KMS-11 (cell line): Measurements from ENCODE around the gene PFKFB1.

Source experiments
- H2AFZ ChIP-seq: fragments of 200-600 bp; sonication (generic); 2 replicates; pipeline ENCODE4 v1.6.1; 2016; ENCODE audit warnings: antibody characterized with exemption, mixed run types, low read depth
- H3K27ac ChIP-seq: fragments of 200-600 bp; sonication (generic); 2 replicates; pipeline ENCODE4 v1.6.1; 2016; ENCODE audit warnings: mild to moderate bottlenecking, mixed run types
- H3K27me3 ChIP-seq: fragments of 200-600 bp; sonication (generic); 2 replicates; pipeline ENCODE4 v1.6.1; 2017; ENCODE audit warnings: mild to moderate bottlenecking, low read depth, mixed run types, moderate library complexity; ENCODE audit not compliant: insufficient read depth
- H3K36me3 ChIP-seq: fragments of 200-600 bp; sonication (generic); 2 replicates; pipeline ENCODE4 v1.6.1; 2017; ENCODE audit warnings: mild to moderate bottlenecking, mixed run types; ENCODE audit not compliant: insufficient read depth
- H3K4me1 ChIP-seq: fragments of 200-600 bp; sonication (generic); 2 replicates; pipeline ENCODE4 v1.6.1; 2016; ENCODE audit warnings: mild to moderate bottlenecking, low read depth, mixed run types; ENCODE audit not compliant: poor library complexity, severe bottlenecking
- H3K4me2 ChIP-seq: fragments of 200-600 bp; sonication (generic); 2 replicates; pipeline ENCODE4 v1.7.0; 2016; ENCODE audit warnings: mild to moderate bottlenecking, mixed run types
- H3K4me3 ChIP-seq: fragments of 200-600 bp; sonication (generic); IDR thresholded peaks from 2 replicates; pipeline ENCODE4 v1.6.1; 2017; ENCODE audit warnings: low read depth, low read length, mixed read lengths; ENCODE audit not compliant: insufficient read depth
- H3K79me2 ChIP-seq: fragments of 200-600 bp; sonication (generic); 2 replicates; pipeline ENCODE4 v1.6.1; 2016; ENCODE audit warnings: low read depth, mixed run types; ENCODE audit not compliant: insufficient read depth
- H3K9ac ChIP-seq: fragments of 200-600 bp; sonication (generic); 2 replicates; pipeline ENCODE4 v1.6.1; 2016; ENCODE audit warnings: mild to moderate bottlenecking, mixed run types
- H4K20me1 ChIP-seq: fragments of 200-600 bp; sonication (generic); 2 replicates; pipeline ENCODE4 v1.6.1; 2016; ENCODE audit warnings: mild to moderate bottlenecking, mixed run types; ENCODE audit not compliant: insufficient read depth
- CTCF ChIP-seq: fragments of 200-600 bp; sonication (generic); conservative IDR thresholded peaks from 2 replicates; pipeline ENCODE4 v1.6.1; 2017; ENCODE audit warnings: low read depth, mild to moderate bottlenecking, antibody characterized with exemption, low read length, moderate library complexity, mixed read lengths

The PFKFB1 gene

GRCh38 chrX:55004231-55004630 is 10.2 kb upstream of the PFKFB1 start:
- H3K27ac ChIP-seq: no peak overlapping the region
- no peak overlapping the region for H3K9ac ChIP-seq
- H3K79me2 ChIP-seq: peaks cover 12% of the 10 kb centered on the region
- no peak for TF ChIP-seq CTCF
- no peaks in the 10 kb centered on the region for H3K36me3 ChIP-seq
- H2AFZ ChIP-seq: no peak overlapping the region
- H3K4me3 ChIP-seq: no peak overlapping the region
- no peaks in the 10 kb centered on the region for H3K27me3 ChIP-seq
- no peaks in the 10 kb centered on the region for H4K20me1 ChIP-seq
- H3K4me2 ChIP-seq: no peak overlapping the region
- peaks cover 4% of the 10 kb centered on the region for H3K4me1 ChIP-seq

- Histone ChIP-seq H3K27me3 (no peaks in the 10 kb centered on the region), H3K36me3 (no peaks in the 10 kb centered on the region), H4K20me1 (no peaks in the 10 kb centered on the region), H3K4me1 (peaks cover 7% of the 10 kb centered on the region), H3K9ac (peak within 1 kb of the TSS; percentile 59; the same call in 1 of the 2 replicates), H3K4me2 (peak within 1 kb of the TSS; percentile 68), H3K4me3 (peak within 1 kb of the TSS; percentile 13), H3K79me2 (peaks cover 12% of the 10 kb centered on the region), H3K27ac (peak within 1 kb of the TSS; percentile 78), H2AFZ (peak within 1 kb of the TSS; percentile 80)
- TF ChIP-seq CTCF: no peak
These were observed 6.0 kb upstream of the PFKFB1 start, which contains the start of gene APEX2 for GRCh38 chrX:54999717-55000598. Gene APEX2, plus strand, starts transcription at chrX:55000363. Its CDS starts 60 bp downstream, at chrX:55000423.

GRCh38 chrX:54995621-54996020 is 1.6 kb upstream of the PFKFB1 start:
- no peak for TF ChIP-seq CTCF
- H2AFZ ChIP-seq: no peak overlapping the region
- peaks cover 3% of the 10 kb centered on the region for H3K4me1 ChIP-seq
- H3K4me3 ChIP-seq: no peak overlapping the region
- H3K9ac ChIP-seq: no peak overlapping the region
- H3K4me2 ChIP-seq: no peak overlapping the region
- no peaks in the 10 kb centered on the region for H3K36me3 ChIP-seq
- peaks cover 3% of the 10 kb centered on the region; the same call in 1 of the 2 replicates for H3K79me2 ChIP-seq
- H3K27ac ChIP-seq: no peak overlapping the region
- no peaks in the 10 kb centered on the region for H3K27me3 ChIP-seq
- no peaks in the 10 kb centered on the region for H4K20me1 ChIP-seq

- Histone ChIP-seq H3K27ac (no peak overlapping the region), H3K4me2 (no peak overlapping the region), H3K9ac (no peak overlapping the region), H3K36me3 (no peaks in the 10 kb centered on the region), H4K20me1 (no peaks in the 10 kb centered on the region), H3K27me3 (no peaks in the 10 kb centered on the region), H3K4me3 (no peak overlapping the region), H3K79me2 (no peaks in the 10 kb centered on the region), H3K4me1 (peaks cover 3% of the 10 kb centered on the region), H2AFZ (no peak overlapping the region)
- TF ChIP-seq CTCF: no peak
These were observed 822 bp upstream of the PFKFB1 start for GRCh38 chrX:54994668-54995351.
